ENCODE measurements around the gene DENND2A. TPM values are rescaled to one million over a fixed set of nuclear protein-coding genes. Genes with fewer than 3 reads are reported as not detected.

DENND2A gene
- total and polyA plus RNA-seq, 2 experiments from 2014 or later, result 6.7 to 8.4 TPM

DNA sequence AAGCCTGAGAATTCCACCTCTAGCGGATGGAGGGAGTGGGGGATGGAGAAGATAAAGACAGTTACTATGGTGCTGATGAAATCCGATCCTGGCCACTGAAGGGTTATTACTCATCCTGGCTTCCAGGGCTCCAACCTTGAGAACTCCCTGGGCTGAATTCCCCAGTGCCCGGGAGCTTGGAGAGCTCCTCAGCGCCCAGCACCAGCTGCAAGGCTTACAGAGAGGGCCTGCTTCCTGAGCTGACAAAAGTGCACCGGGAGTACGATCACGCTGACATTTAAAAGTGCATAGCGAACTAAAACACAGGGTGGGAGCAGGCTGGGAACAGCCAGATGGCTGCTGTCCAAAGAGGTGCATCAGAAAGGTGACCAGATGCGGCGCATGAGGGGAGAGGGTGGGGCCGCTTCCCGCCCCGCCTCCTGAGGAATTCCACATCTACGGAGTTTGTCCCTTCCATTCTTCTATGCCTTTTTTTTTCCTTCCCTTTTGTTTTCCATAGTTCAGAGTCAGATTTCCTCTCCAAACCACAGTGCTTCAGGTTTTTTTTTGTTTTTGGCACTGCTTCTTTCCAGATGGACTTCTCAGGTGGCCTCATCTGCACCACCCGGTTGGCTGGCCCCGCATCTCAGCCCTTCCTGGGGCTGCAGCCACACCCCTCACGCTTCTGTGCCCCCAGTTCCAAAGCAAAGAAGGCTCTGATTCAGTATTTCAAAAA, 98.9 kb downstream of the DENND2A start:
- TF ChIP-seq EZH2phosphoT487 (IDR thresholded peaks at IDR 0.05; ENCODE audit: low read depth, severe bottlenecking, unreplicated experiment), result no peak
- TF ChIP-seq EZH2 (IDR thresholded peaks at IDR 0.05; ENCODE audit: borderline replicate concordance), result no peak
- TF ChIP-seq, protein P1, sequence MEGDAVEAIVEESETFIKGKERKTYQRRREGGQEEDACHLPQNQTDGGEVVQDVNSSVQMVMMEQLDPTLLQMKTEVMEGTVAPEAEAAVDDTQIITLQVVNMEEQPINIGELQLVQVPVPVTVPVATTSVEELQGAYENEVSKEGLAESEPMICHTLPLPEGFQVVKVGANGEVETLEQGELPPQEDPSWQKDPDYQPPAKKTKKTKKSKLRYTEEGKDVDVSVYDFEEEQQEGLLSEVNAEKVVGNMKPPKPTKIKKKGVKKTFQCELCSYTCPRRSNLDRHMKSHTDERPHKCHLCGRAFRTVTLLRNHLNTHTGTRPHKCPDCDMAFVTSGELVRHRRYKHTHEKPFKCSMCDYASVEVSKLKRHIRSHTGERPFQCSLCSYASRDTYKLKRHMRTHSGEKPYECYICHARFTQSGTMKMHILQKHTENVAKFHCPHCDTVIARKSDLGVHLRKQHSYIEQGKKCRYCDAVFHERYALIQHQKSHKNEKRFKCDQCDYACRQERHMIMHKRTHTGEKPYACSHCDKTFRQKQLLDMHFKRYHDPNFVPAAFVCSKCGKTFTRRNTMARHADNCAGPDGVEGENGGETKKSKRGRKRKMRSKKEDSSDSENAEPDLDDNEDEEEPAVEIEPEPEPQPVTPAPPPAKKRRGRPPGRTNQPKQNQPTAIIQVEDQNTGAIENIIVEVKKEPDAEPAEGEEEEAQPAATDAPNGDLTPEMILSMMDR (IDR thresholded peaks at IDR 0.05; ENCODE audit: poor library complexity), result no peak
- H3K9me3 ChIP-seq (ENCODE audit: low read depth), result no peaks in the 10 kb centered on the region
- no peaks in the 10 kb centered on the region for H3K79me2 ChIP-seq
- 16% methylated on average over 17 of the region's 17 CpGs for WGBS (ENCODE audit: low lambda C conversion rate, missing lambda C conversion rate)
- H3K4me3 ChIP-seq, result no peak overlapping the region
- no peaks in the 10 kb centered on the region for H3K27me3 ChIP-seq
- no peak overlapping the region for H2AFZ ChIP-seq
- peak; percentile 66 for DNase-seq (ENCODE audit: low spot score)
- no peaks in the 10 kb centered on the region for H3K36me3 ChIP-seq (replicated peaks; ENCODE audit: insufficient read depth, low read depth)
- no peaks in the 10 kb centered on the region for H4K20me1 ChIP-seq (ENCODE audit: insufficient read depth, poor library complexity, severe bottlenecking)
- peak overlapping the region; percentile 69 for H3K4me2 ChIP-seq
- peaks cover 20% of the 10 kb centered on the region for H3K4me1 ChIP-seq (ENCODE audit: insufficient read depth)
- H3K9me2 ChIP-seq (replicated peaks; ENCODE audit: insufficient read depth), result no peaks in the 10 kb centered on the region
- H3K27ac ChIP-seq, result peak overlapping the region; percentile 88

DNA sequence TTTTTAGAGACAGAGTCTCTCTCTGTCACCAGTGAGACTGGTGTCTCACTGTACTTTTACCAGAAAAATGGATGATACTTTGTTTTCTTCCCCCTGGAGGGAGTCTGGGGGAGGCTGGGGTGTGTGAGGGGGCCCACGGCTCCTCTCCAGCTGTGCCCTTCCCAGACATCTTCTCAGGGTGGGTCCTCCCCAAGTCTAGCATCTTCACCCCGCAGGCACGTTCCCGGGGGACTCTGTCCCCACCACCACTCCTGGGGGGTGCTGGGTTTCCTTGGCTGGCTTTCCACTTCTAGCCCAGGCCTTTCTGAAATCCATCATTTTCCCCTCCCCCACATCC, 99.5 kb downstream of the DENND2A start:
- no peaks in the 10 kb centered on the region for H3K36me3 ChIP-seq (replicated peaks; ENCODE audit: insufficient read depth, low read depth)
- H3K4me3 ChIP-seq, result no peak overlapping the region
- H3K27ac ChIP-seq, result peak overlapping the region; percentile 88
- H4K20me1 ChIP-seq (ENCODE audit: insufficient read depth, poor library complexity, severe bottlenecking), result no peaks in the 10 kb centered on the region
- WGBS (ENCODE audit: low lambda C conversion rate, missing lambda C conversion rate), result 50% methylated on average over 4 of the region's 4 CpGs
- H3K79me2 ChIP-seq, result no peaks in the 10 kb centered on the region
- no peaks in the 10 kb centered on the region for H3K9me3 ChIP-seq (ENCODE audit: low read depth)
- no peaks in the 10 kb centered on the region for H3K27me3 ChIP-seq
- DNase-seq (ENCODE audit: low spot score), result no peak
- no peak overlapping the region for H2AFZ ChIP-seq
- peak overlapping the region; percentile 69 for H3K4me2 ChIP-seq
- peaks cover 20% of the 10 kb centered on the region for H3K4me1 ChIP-seq (ENCODE audit: insufficient read depth)
- TF ChIP-seq EZH2 (IDR thresholded peaks at IDR 0.05; ENCODE audit: borderline replicate concordance) (no peak), EZH2phosphoT487 (IDR thresholded peaks at IDR 0.05; ENCODE audit: low read depth, severe bottlenecking, unreplicated experiment) (no peak)
- TF ChIP-seq, protein P1 (IDR thresholded peaks at IDR 0.05; ENCODE audit: poor library complexity), result no peak
- H3K9me2 ChIP-seq (replicated peaks; ENCODE audit: insufficient read depth), result no peaks in the 10 kb centered on the region

DNA sequence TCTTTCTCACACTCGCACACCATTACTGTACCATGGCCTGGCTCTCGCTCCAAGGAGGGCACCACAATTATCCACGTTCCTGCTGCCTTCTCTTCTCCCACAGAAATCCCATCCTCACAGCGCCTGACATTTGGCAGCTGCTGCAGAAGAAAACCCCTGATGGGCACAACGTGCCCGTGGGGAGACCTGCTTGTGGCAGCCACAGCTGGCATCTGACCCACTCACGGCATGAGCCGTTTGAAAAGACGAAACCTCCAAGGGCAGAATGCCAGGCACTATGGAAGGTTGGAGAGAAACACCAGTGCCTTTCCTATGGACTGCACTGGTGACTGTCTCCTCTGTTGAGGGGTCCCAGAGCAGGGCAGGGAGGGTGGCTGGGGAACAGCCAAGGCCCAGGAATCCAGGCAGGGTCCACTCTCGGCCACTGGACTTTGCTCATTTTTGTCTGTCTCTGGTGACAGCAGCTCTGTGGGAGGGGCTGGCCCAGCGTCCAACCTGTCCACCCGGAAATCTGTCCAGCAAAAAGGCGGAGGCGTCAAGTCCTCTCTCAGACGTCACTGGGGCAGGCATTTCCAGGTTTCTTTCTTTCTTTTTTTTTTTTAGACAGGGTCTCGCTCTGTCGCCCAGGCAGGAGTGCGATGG, 100.4 kb downstream of the DENND2A start:
- Histone ChIP-seq H3K4me1 (ENCODE audit: insufficient read depth) (peaks cover 20% of the 10 kb centered on the region), H3K79me2 (no peaks in the 10 kb centered on the region), H3K27ac (peak overlapping the region; percentile 88), H3K4me3 (no peak overlapping the region), H3K4me2 (no peak overlapping the region), H2AFZ (no peak overlapping the region), H3K9me3 (ENCODE audit: low read depth) (no peaks in the 10 kb centered on the region), H3K9me2 (replicated peaks; ENCODE audit: insufficient read depth) (no peaks in the 10 kb centered on the region), H4K20me1 (ENCODE audit: insufficient read depth, poor library complexity, severe bottlenecking) (no peaks in the 10 kb centered on the region), H3K27me3 (no peaks in the 10 kb centered on the region), H3K36me3 (replicated peaks; ENCODE audit: insufficient read depth, low read depth) (no peaks in the 10 kb centered on the region)
- WGBS (ENCODE audit: low lambda C conversion rate, missing lambda C conversion rate), result 83% methylated on average over 18 of the region's 18 CpGs
- DNase-seq (ENCODE audit: low spot score), result peak; percentile 38
- TF ChIP-seq EZH2 (IDR thresholded peaks at IDR 0.05; ENCODE audit: borderline replicate concordance) (no peak), EZH2phosphoT487 (IDR thresholded peaks at IDR 0.05; ENCODE audit: low read depth, severe bottlenecking, unreplicated experiment) (no peak)
- TF ChIP-seq, protein P1 (IDR thresholded peaks at IDR 0.05; ENCODE audit: poor library complexity), result no peak

All from hepatocyte (in vitro differentiated cells).